HepG2 (cell line): ENCODE results near the gene PGPEP1. TPM values are rescaled to one million over a fixed set of nuclear protein-coding genes. Genes with fewer than 3 reads are reported as not detected.
A peak's percentile ranks its signal among the peaks of the same experiment; 100 is the strongest.

Experiments used
- ARNTL ChIP-seq: sonication (generic); formaldehyde crosslinking; IDR thresholded peaks from 2 replicates; pipeline ENCODE4 v1.4.0; 2020; ENCODE audit warnings: mild to moderate bottlenecking, missing genetic modification reagents
- CREB1 ChIP-seq, 2 experiments: fragments of 450-650 bp in 1 of 2; IDR thresholded peaks; 2 replicates each; pipeline ENCODE4 v1.6.1; 2016 to 2017; ENCODE audit warnings: control low read depth in 1 of 2, mild to moderate bottlenecking in 1 of 2, missing compliant biosample characterization in 1 of 2, missing genetic modification characterization in 1 of 2
- ELF1 ChIP-seq: sonication (generic); formaldehyde crosslinking; IDR thresholded peaks from 2 replicates; pipeline ENCODE4 v1.4.0; 2020; ENCODE audit warnings: missing genetic modification reagents
- MED13 ChIP-seq: sonication (generic); formaldehyde crosslinking; IDR thresholded peaks from 2 replicates; pipeline ENCODE4 v1.5.0; 2020; ENCODE audit warnings: missing genetic modification reagents
- NCOA2 ChIP-seq: sonication (generic); formaldehyde crosslinking; IDR thresholded peaks from 2 replicates; pipeline ENCODE4 v1.8.0; 2022; ENCODE audit warnings: inconsistent platforms
- NR0B2 ChIP-seq: sonication (generic); formaldehyde crosslinking; IDR thresholded peaks from 2 replicates; pipeline ENCODE4 v1.4.0; 2020; ENCODE audit warnings: mild to moderate bottlenecking, missing genetic modification reagents
- PRDM10 ChIP-seq: sonication (generic); formaldehyde crosslinking; IDR thresholded peaks from 2 replicates; pipeline ENCODE4 v1.4.0; 2020; ENCODE audit warnings: low read depth, missing genetic modification reagents
- SAFB2 ChIP-seq: sonication (generic); formaldehyde crosslinking; IDR thresholded peaks from 2 replicates; pipeline ENCODE4 v1.5.1; 2020; ENCODE audit warnings: missing genetic modification reagents, low read depth, mild to moderate bottlenecking, borderline replicate concordance
- SIX1 ChIP-seq: sonication (generic); formaldehyde crosslinking; IDR thresholded peaks from 2 replicates; pipeline ENCODE4 v1.4.0; 2020; ENCODE audit warnings: missing genetic modification reagents, borderline replicate concordance
- SMARCC2 ChIP-seq: fragments of 450-650 bp; IDR thresholded peaks from 2 replicates; pipeline ENCODE4 v1.6.1; 2017; ENCODE audit warnings: antibody characterized with exemption, mild to moderate bottlenecking
- ZC3H13 ChIP-seq: sonication (generic); formaldehyde crosslinking; IDR thresholded peaks from 2 replicates; pipeline ENCODE4 v1.8.1; 2023; ENCODE audit warnings: mild to moderate bottlenecking, missing genetic modification reagents, moderate library complexity
- ZFP82 ChIP-seq: sonication (generic); formaldehyde crosslinking; IDR thresholded peaks from 2 replicates; pipeline ENCODE4 v1.5.1; 2020; ENCODE audit warnings: mild to moderate bottlenecking, missing genetic modification reagents, borderline replicate concordance
- ZNF407 ChIP-seq: sonication (generic); formaldehyde crosslinking; IDR thresholded peaks from one replicate; pipeline ENCODE4 v1.5.1; 2020; ENCODE audit warnings: mild to moderate bottlenecking, missing genetic modification reagents; ENCODE audit errors: not compliant biosample characterization
- ZNF747 ChIP-seq: sonication (generic); formaldehyde crosslinking; IDR thresholded peaks from 2 replicates; pipeline ENCODE4 v1.8.1; 2023; ENCODE audit warnings: missing genetic modification reagents, mild to moderate bottlenecking, borderline replicate concordance
- ZNF776 ChIP-seq: sonication (generic); formaldehyde crosslinking; IDR thresholded peaks from 2 replicates; pipeline ENCODE4 v1.4.0; 2020; ENCODE audit warnings: mild to moderate bottlenecking, missing genetic modification reagents
- ZSCAN22 ChIP-seq: sonication (generic); formaldehyde crosslinking; IDR thresholded peaks from 2 replicates; pipeline ENCODE4 v1.4.0; 2020; ENCODE audit warnings: mild to moderate bottlenecking, missing genetic modification reagents
- polyA plus RNA-seq, 8 experiments: library from polyadenylated mRNA; depleted of rRNA in 3 of 8; stranded (reverse) in 7 of 8; unstranded in 1 of 8; fragments of >200 nt; fragmentation: Illumina TruSeq in 4 of 8; extraction: Trizol in 4 of 8; gene quantifications; 2 replicates each; pipeline versions ENCODE4 v1.2.1 to v1.2.3, GENCODE V29; 2011 to 2016; ENCODE audit warnings: low read depth in 4 of 8, missing spikeins in 1 of 8, mixed read lengths in 1 of 8; ENCODE audit not compliant: insufficient read depth in 1 of 8
- total RNA-seq, 5 experiments: library from RNA; depleted of rRNA; stranded (reverse); fragments of >200 nt; fragmentation: Illumina TruSeq; extraction: Trizol; gene quantifications; 2 replicates each; pipeline ENCODE4 v1.2.3, GENCODE V29; 2016; ENCODE audit warnings: low read depth in 1 of 5

The PGPEP1 gene
- total and polyA plus RNA-seq, 2 of the 13 experiments (the other 11 are each of a cell fraction or from before 2014, with no cell fraction given), result 53.1 to 56.6 TPM

- TF ChIP-seq SIX1 (CRISPR knock-in tag) (peak; percentile 9; the same call in 1 of the 2 replicates), CREB1 (IDR thresholded peaks at IDR 0.05) (0 out of 2 replicates have a peak, but pooled peaks have one; percentile 16), CREB1 (CRISPR knock-in tag; IDR thresholded peaks at IDR 0.05) (peak; percentile 67), ZFP82 (CRISPR knock-in tag) (no peak), SMARCC2 (no peak), ZNF407 (CRISPR knock-in tag) (no peak), NR0B2 (no peak; the same call in 1 of the 2 replicates), ZC3H13 (CRISPR knock-in tag) (peak; percentile 97), ZSCAN22 (CRISPR knock-in tag) (peak; percentile 70; the same call in 1 of the 2 replicates), ZNF776 (CRISPR knock-in tag) (no peak), SAFB2 (CRISPR knock-in tag) (no peak; the same call in 1 of the 2 replicates), NCOA2 (CRISPR knock-in tag) (peak; percentile 85), MED13 (peak; percentile 98), ARNTL (CRISPR knock-in tag) (peak; percentile 66), PRDM10 (CRISPR knock-in tag) (peak; percentile 82), ZNF747 (peak; percentile 97), ELF1 (CRISPR knock-in tag) (peak; percentile 33)
Measured at GRCh38 chr19:18385675-18386542, 45.5 kb downstream of the PGPEP1 start, which contains the start of gene GDF15 (continued).
